BLaER1 treated with 17β-estradiol and CSF1 and Interleukin-3, amounts not matched to agents 10 nM and 100 nM (cell line): ENCODE measurements around the gene SYNM.

ENCODE experiments used
- H3K27ac ChIP-seq, 11 experiments: shearing (Covaris generic); formaldehyde crosslinking; 2 replicates each; pipeline ENCODE4 v1.8.1; 2022
- H3K27me3 ChIP-seq, 11 experiments: shearing (Covaris generic); formaldehyde crosslinking; 2 replicates each; pipeline ENCODE4 v1.8.1; 2022
- H3K36me3 ChIP-seq, 11 experiments: shearing (Covaris generic); formaldehyde crosslinking; 2 replicates each; pipeline ENCODE4 v1.8.1; 2022
- H3K4me1 ChIP-seq, 10 experiments: shearing (Covaris generic); formaldehyde crosslinking; 2 replicates each; pipeline ENCODE4 v1.8.1; 2022
- H3K4me2 ChIP-seq, 11 experiments: shearing (Covaris generic); formaldehyde crosslinking; 2 replicates each; pipeline ENCODE4 v1.8.1; 2022
- H3K4me3 ChIP-seq, 10 experiments: shearing (Covaris generic); formaldehyde crosslinking; 2 replicates each; pipeline ENCODE4 v1.8.1; 2022
- H3K9ac ChIP-seq, 11 experiments: shearing (Covaris generic); formaldehyde crosslinking; 2 replicates each; pipeline ENCODE4 v1.8.1; 2022
- H3K9me3 ChIP-seq, 11 experiments: shearing (Covaris generic); formaldehyde crosslinking; replicated peaks in 1 of 11; 2 replicates each; pipeline ENCODE4 v1.8.1; 2022
- H4K20me1 ChIP-seq, 11 experiments: shearing (Covaris generic); formaldehyde crosslinking; 2 replicates each; pipeline ENCODE4 v1.8.1; 2022
- Cebpa-rat ChIP-seq, 11 experiments: shearing (Covaris generic); IDR thresholded peaks; 2 replicates each; pipeline ENCODE4 v1.8.1; 2022

Gene SYNM

GRCh38 chr15:99117563-99118257, 12.8 kb downstream of the SYNM start:
- H3K36me3 ChIP-seq, result no peaks in the 10 kb centered on the region
- H4K20me1 ChIP-seq, result peaks cover 0 to 7% (median 0%) of the 10 kb centered on the region in 11 experiments; a peak in 1 of 22 replicates
- H3K4me3 ChIP-seq, result no peak overlapping the region
- TF ChIP-seq Cebpa-rat (IDR thresholded peaks at IDR 0.05), result no peak
- H3K4me2 ChIP-seq, result no peak overlapping the region
- H3K9ac ChIP-seq, result no peak overlapping the region
- peaks cover 0 to 21% (median 15%) of the 10 kb centered on the region in 10 experiments; a peak in 17 of 20 replicates for H3K4me1 ChIP-seq
- H3K9me3 ChIP-seq, result no peaks in the 10 kb centered on the region
- H3K27me3 ChIP-seq, result no peaks in the 10 kb centered on the region
- no peak overlapping the region for H3K27ac ChIP-seq

GRCh38 chr15:99118258-99118632, 13.4 kb downstream of the SYNM start:
- Histone ChIP-seq H4K20me1 (peaks cover 0 to 7% (median 0%) of the 10 kb centered on the region in 11 experiments; a peak in 1 of 22 replicates), H3K27me3 (no peaks in the 10 kb centered on the region), H3K4me1 (peaks cover 3 to 26% (median 19%) of the 10 kb centered on the region in 10 experiments), H3K4me3 (no peak overlapping the region), H3K4me2 (no peak overlapping the region), H3K36me3 (no peaks in the 10 kb centered on the region), H3K9ac (no peak overlapping the region), H3K27ac (no peak overlapping the region), H3K9me3 (no peaks in the 10 kb centered on the region)
- no peak for TF ChIP-seq Cebpa-rat (IDR thresholded peaks at IDR 0.05)

GRCh38 chr15:99118801-99119546, 14.1 kb downstream of the SYNM start:
- Histone ChIP-seq H3K27ac (no peak overlapping the region), H3K36me3 (no peaks in the 10 kb centered on the region), H3K9ac (no peak overlapping the region), H3K4me3 (no peak overlapping the region), H3K27me3 (no peaks in the 10 kb centered on the region), H4K20me1 (peaks cover 0 to 8% (median 0%) of the 10 kb centered on the region in 11 experiments; a peak in 1 of 22 replicates), H3K9me3 (no peaks in the 10 kb centered on the region), H3K4me1 (peaks cover 10 to 33% (median 27%) of the 10 kb centered on the region in 10 experiments), H3K4me2 (no peak overlapping the region)
- no peak for TF ChIP-seq Cebpa-rat (IDR thresholded peaks at IDR 0.05)

- Histone ChIP-seq H3K9me3 (no peaks in the 10 kb centered on the region), H3K9ac (no peak overlapping the region), H3K4me3 (no peak overlapping the region), H4K20me1 (peaks cover 0 to 8% (median 0%) of the 10 kb centered on the region in 11 experiments; a peak in 1 of 22 replicates), H3K27me3 (no peaks in the 10 kb centered on the region), H3K4me2 (no peak overlapping the region), H3K27ac (no peak overlapping the region), H3K4me1 (peaks cover 22 to 46% (median 39%) of the 10 kb centered on the region in 10 experiments), H3K36me3 (no peaks in the 10 kb centered on the region)
- no peak for TF ChIP-seq Cebpa-rat (IDR thresholded peaks at IDR 0.05)
Observed at GRCh38 chr15:99120050-99120777, 15.3 kb downstream of the SYNM start.

- no peaks in the 10 kb centered on the region for H3K36me3 ChIP-seq
- no peak overlapping the region for H3K4me3 ChIP-seq
- no peaks in the 10 kb centered on the region for H3K27me3 ChIP-seq
- no peak overlapping the region for H3K9ac ChIP-seq
- peaks cover 24 to 51% (median 45%) of the 10 kb centered on the region in 10 experiments for H3K4me1 ChIP-seq
- H4K20me1 ChIP-seq, result peaks cover 0 to 8% (median 0%) of the 10 kb centered on the region in 11 experiments; a peak in 1 of 22 replicates
- H3K27ac ChIP-seq, result no peak overlapping the region
- no peaks in the 10 kb centered on the region for H3K9me3 ChIP-seq
- no peak for TF ChIP-seq Cebpa-rat (IDR thresholded peaks at IDR 0.05)
- peak overlapping the region in 9 of 11 experiments; percentile 12 to 90 (median 26); a peak in 11 of 22 replicates for H3K4me2 ChIP-seq
Observed at GRCh38 chr15:99121207-99121606, 16.3 kb downstream of the SYNM start.

- no peaks in the 10 kb centered on the region for H3K36me3 ChIP-seq
- H3K9me3 ChIP-seq, result no peaks in the 10 kb centered on the region
- H3K4me2 ChIP-seq, result peak overlapping the region in 9 of 11 experiments; percentile 12 to 90 (median 26); a peak in 12 of 22 replicates
- no peak overlapping the region for H3K4me3 ChIP-seq
- H3K4me1 ChIP-seq, result peaks cover 24 to 51% (median 45%) of the 10 kb centered on the region in 10 experiments
- peaks cover 0 to 8% (median 0%) of the 10 kb centered on the region in 11 experiments; a peak in 1 of 22 replicates for H4K20me1 ChIP-seq
- H3K9ac ChIP-seq, result no peak overlapping the region
- H3K27me3 ChIP-seq, result no peaks in the 10 kb centered on the region
- no peak for TF ChIP-seq Cebpa-rat (IDR thresholded peaks at IDR 0.05)
- no peak overlapping the region for H3K27ac ChIP-seq
Observed at GRCh38 chr15:99121691-99122410, 17.0 kb downstream of the SYNM start.

GRCh38 chr15:99122831-99123712, 18.2 kb downstream of the SYNM start:
- peaks cover 0 to 8% (median 0%) of the 10 kb centered on the region in 11 experiments; a peak in 1 of 22 replicates for H4K20me1 ChIP-seq
- H3K36me3 ChIP-seq, result no peaks in the 10 kb centered on the region
- peak overlapping the region in 10 of 11 experiments; percentile 2 to 61 (median 42); a peak in 11 of 22 replicates for H3K9ac ChIP-seq
- H3K4me1 ChIP-seq, result peaks cover 24 to 51% (median 45%) of the 10 kb centered on the region in 10 experiments
- peak overlapping the region; percentile 73 to 94 (median 90) for H3K4me2 ChIP-seq
- no peak for TF ChIP-seq Cebpa-rat (IDR thresholded peaks at IDR 0.05)
- H3K9me3 ChIP-seq, result no peaks in the 10 kb centered on the region
- no peaks in the 10 kb centered on the region for H3K27me3 ChIP-seq
- peak overlapping the region in 4 of 10 experiments; percentile 28 to 41 (median 34); a peak in 3 of 20 replicates for H3K4me3 ChIP-seq
- peak overlapping the region in 9 of 11 experiments; percentile 22 to 71 (median 58); a peak in 15 of 22 replicates for H3K27ac ChIP-seq
